ENCODE measurements around the gene FAM131A. TPM values are rescaled to one million over a fixed set of nuclear protein-coding genes. Genes with fewer than 3 reads are reported as not detected.

FAM131A gene
- total and polyA plus RNA-seq, 2 of the 4 experiments (the other 2 are of a cell fraction): 10.8 to 19.5 TPM

DNA sequence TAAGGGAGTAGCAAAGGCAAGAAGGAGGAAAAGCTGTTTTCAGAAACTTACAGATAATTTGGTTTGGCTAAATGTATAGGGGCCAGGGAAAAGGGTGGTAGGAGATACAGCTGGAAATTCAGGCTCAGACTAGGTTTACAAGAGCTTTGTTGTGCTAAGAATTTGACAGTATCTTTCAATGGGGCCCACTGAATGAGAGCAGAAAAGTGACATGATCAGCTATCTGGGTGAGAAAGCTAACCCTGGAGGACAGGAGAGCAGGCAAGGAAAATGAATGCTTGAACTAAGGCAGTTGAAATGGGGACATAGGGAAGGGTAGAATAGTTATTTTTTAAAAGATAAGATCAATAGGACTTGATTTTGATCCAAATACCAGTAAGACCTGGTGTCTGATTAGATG lies 25.8 kb upstream of the FAM131A start:
- Histone ChIP-seq H3K9me3 (ENCODE audit: control insufficient read depth, insufficient read depth, low read length) (no peaks in the 10 kb centered on the region), H2AFZ (replicated peaks; ENCODE audit: low read length, poor library complexity) (no peak overlapping the region), H4K20me1 (ENCODE audit: insufficient read depth, low read length) (peaks cover 23% of the 10 kb centered on the region), H4K8ac (ENCODE audit: low read depth in 2 of 2, low read length in 2 of 2) (no peak overlapping the region), H3K4me1 (ENCODE audit: control insufficient read depth, insufficient read depth, low read length) (peaks cover 2% of the 10 kb centered on the region), H3K27me3 (ENCODE audit: control insufficient read depth, insufficient read depth, low read length) (no peaks in the 10 kb centered on the region), H3K18ac (ENCODE audit: low read depth, low read length) (no peak overlapping the region), H4K91ac (ENCODE audit: insufficient read depth, low read depth, low read length) (no peak overlapping the region), H2AK5ac (ENCODE audit: low read depth, low read length) (no peak overlapping the region), H2BK20ac (ENCODE audit: low read depth, low read length) (no peak overlapping the region), H3K4me3 (ENCODE audit: insufficient read depth, low read depth, low read length) (no peak overlapping the region), H3K27ac (ENCODE audit: insufficient read depth, low read length) (no peak overlapping the region), H3K4me2 (ENCODE audit: low read depth, low read length) (no peak overlapping the region), H3K9ac (ENCODE audit: low read depth, low read length) (no peak overlapping the region), H3K9me1 (ENCODE audit: insufficient read depth, low read length) (peaks cover 2% of the 10 kb centered on the region), H3K4ac (ENCODE audit: low read depth, low read length) (no peak overlapping the region), H3K14ac (replicated peaks; ENCODE audit: low read depth, low read length) (no peak overlapping the region), H2BK120ac (ENCODE audit: low read depth, low read length) (no peak overlapping the region), H2BK15ac (ENCODE audit: low read depth, low read length) (no peak overlapping the region), H2BK5ac (ENCODE audit: low read depth, low read length, poor library complexity, severe bottlenecking) (no peak overlapping the region), H3K23ac (ENCODE audit: low read depth, low read length) (no peak overlapping the region), H3K36me3 (ENCODE audit: control insufficient read depth, insufficient read depth, low read length) (peaks cover 28% of the 10 kb centered on the region), H2AK9ac (replicated peaks; ENCODE audit: low read depth, low read length, poor library complexity) (no peak overlapping the region), H4K5ac (ENCODE audit: low read depth, low read length) (no peak overlapping the region), H3K79me1 (ENCODE audit: low read depth in 1 of 2, low read length in 2 of 2) (peaks cover 5 to 7% of the 10 kb centered on the region in 2 experiments; a peak in 3 of 4 replicates), H3K56ac (ENCODE audit: extremely low read depth, insufficient read depth, low read length) (no peak overlapping the region)
- no peak for DNase-seq
- ATAC-seq (ENCODE audit: low read depth): no peak
- ChIA-PET CTCF (no interaction called here), POLR2A (ENCODE audit: unreplicated experiment) (no interaction called here)
- dilution Hi-C loops (cut with HindIII; ENCODE audit: low sequenced_read_pairs, unreplicated experiment) (no loop called here), in situ Hi-C loops (cut with MboI; ENCODE audit: low sequenced_read_pairs) (no loop called here), intact Hi-C loops (cut with micrococcal nuclease) (no loop called here)
- no TSS peak for BruUV-seq (replicated peaks)
- no peak for TF ChIP-seq FOS (IDR thresholded peaks at IDR 0.05; ENCODE audit: low read depth, low read length)
- TF ChIP-seq, protein P1, sequence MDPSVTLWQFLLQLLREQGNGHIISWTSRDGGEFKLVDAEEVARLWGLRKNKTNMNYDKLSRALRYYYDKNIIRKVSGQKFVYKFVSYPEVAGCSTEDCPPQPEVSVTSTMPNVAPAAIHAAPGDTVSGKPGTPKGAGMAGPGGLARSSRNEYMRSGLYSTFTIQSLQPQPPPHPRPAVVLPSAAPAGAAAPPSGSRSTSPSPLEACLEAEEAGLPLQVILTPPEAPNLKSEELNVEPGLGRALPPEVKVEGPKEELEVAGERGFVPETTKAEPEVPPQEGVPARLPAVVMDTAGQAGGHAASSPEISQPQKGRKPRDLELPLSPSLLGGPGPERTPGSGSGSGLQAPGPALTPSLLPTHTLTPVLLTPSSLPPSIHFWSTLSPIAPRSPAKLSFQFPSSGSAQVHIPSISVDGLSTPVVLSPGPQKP (IDR thresholded peaks at IDR 0.05; ENCODE audit: borderline replicate concordance, low read depth, low read length): no peak
- no peak for TF ChIP-seq CHD1 (IDR thresholded peaks at IDR 0.05; ENCODE audit: low read depth, low read length)
- no peak for TF ChIP-seq MXI1 (IDR thresholded peaks at IDR 0.05; ENCODE audit: borderline replicate concordance, low read depth, low read length)
- TF ChIP-seq NFE2L2 (IDR thresholded peaks at IDR 0.05; ENCODE audit: low read depth, low read length): no peak
- no peak for TF ChIP-seq CEBPB (IDR thresholded peaks at IDR 0.05; ENCODE audit: low read depth, low read length)
- TF ChIP-seq MAFK (IDR thresholded peaks at IDR 0.05; ENCODE audit: low read depth, low read length): no peak
- no peak for TF ChIP-seq RFX5 (IDR thresholded peaks at IDR 0.05; ENCODE audit: low read depth, low read length)
- TF ChIP-seq POLR2A (IDR thresholded peaks at IDR 0.05; ENCODE audit: low read depth, low read length): no peak

Measured in IMR-90 (cell line).